Activated naive CD4-positive, alpha-beta T cell treated with anti-CD3 and anti-CD28 coated beads, Interleukin-2, amount 50 U/mL, for 16 hours (primary cell): Measurements from ENCODE around the gene ANKRD11.
A peak's percentile ranks its signal among the peaks of the same experiment; 100 is the strongest.

Experiments
- DNase-seq: peaks from one replicate; pipeline ENCODE4 v3.0.0-alpha.2; 2020

Gene ANKRD11

GRCh38 chr16:89323120-89323960, 167.0 kb downstream of the ANKRD11 start:
- DNase-seq, result no peak

- no peak for DNase-seq
Observed at GRCh38 chr16:89322321-89323119, 167.8 kb downstream of the ANKRD11 start.

- no peak for DNase-seq
Observed at GRCh38 chr16:89320782-89321501, 169.4 kb downstream of the ANKRD11 start.

GRCh38 chr16:89319886-89320781, 170.2 kb downstream of the ANKRD11 start:
- peak; percentile 28 for DNase-seq

GRCh38 chr16:89319631-89319885, 170.8 kb downstream of the ANKRD11 start:
- DNase-seq, result no peak

GRCh38 chr16:89318871-89319630, 171.3 kb downstream of the ANKRD11 start:
- no peak for DNase-seq

- DNase-seq, result no peak
Observed at GRCh38 chr16:89318430-89318758, 172.0 kb downstream of the ANKRD11 start.

GRCh38 chr16:89317729-89318429, 172.5 kb downstream of the ANKRD11 start:
- no peak for DNase-seq

- DNase-seq, result no peak
Observed at GRCh38 chr16:89317101-89317671, 173.2 kb downstream of the ANKRD11 start.

- no peak for DNase-seq
Observed at GRCh38 chr16:89316701-89317100, 173.7 kb downstream of the ANKRD11 start.

- peak; percentile 70 for DNase-seq
Observed at GRCh38 chr16:89315791-89316581, 174.4 kb downstream of the ANKRD11 start.

GRCh38 chr16:89315271-89315670, 175.1 kb downstream of the ANKRD11 start:
- DNase-seq, result no peak

- DNase-seq, result no peak
Observed at GRCh38 chr16:89314854-89315253, 175.5 kb downstream of the ANKRD11 start.

- DNase-seq, result peak; percentile 43
Observed at GRCh38 chr16:89314357-89314756, 176.0 kb downstream of the ANKRD11 start.

GRCh38 chr16:89313583-89313982, 176.8 kb downstream of the ANKRD11 start:
- DNase-seq, result no peak

GRCh38 chr16:89312598-89313299, 177.6 kb downstream of the ANKRD11 start:
- DNase-seq, result no peak

- DNase-seq, result no peak
Observed at GRCh38 chr16:89312194-89312593, 178.2 kb downstream of the ANKRD11 start.

- no peak for DNase-seq
Observed at GRCh38 chr16:89311636-89312035, 178.7 kb downstream of the ANKRD11 start.

- no peak for DNase-seq
Observed at GRCh38 chr16:89309438-89310122, 180.8 kb downstream of the ANKRD11 start.
